Cerebellar cortex (tissue), 1 donor: Measurements from ENCODE around the gene NKD1.

ENCODE experiments used
- DNase-seq: peaks from one replicate; pipeline ENCODE4 v3.0.0-alpha.2; 2015; ENCODE audit warnings: low spot score

The NKD1 gene

GRCh38 chr16:50613964-50614474 lies 65.8 kb downstream of the NKD1 start:
- no peak for DNase-seq

- DNase-seq, result no peak
These were observed 66.9 kb downstream of the NKD1 start for GRCh38 chr16:50614955-50615724.

GRCh38 chr16:50615891-50616290 lies 67.7 kb downstream of the NKD1 start:
- DNase-seq, result no peak

DNA sequence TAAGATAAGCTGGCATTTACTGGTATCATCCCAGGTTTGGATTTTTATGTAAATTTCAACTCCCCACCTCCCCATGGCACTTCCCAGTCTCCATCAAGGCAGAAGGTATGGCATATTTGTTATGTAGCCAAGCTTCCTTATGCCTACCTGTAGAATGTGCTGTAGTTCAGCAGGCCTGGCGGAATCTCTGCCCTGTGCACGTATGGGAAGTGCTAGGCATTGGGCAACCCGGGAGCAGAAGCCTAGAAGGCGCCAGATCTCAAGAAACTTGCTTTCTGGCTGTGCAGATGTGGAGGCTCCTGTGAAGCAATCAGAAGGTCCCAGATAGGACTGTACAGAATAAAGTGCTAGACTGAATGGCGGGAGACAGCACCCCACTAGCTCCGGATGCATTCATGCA lies 68.2 kb downstream of the NKD1 start:
- no peak for DNase-seq

GRCh38 chr16:50616883-50617645 lies 68.9 kb downstream of the NKD1 start:
- peak; percentile 7 for DNase-seq

- DNase-seq, result no peak
These were observed 69.5 kb downstream of the NKD1 start for GRCh38 chr16:50617646-50618184.

DNA sequence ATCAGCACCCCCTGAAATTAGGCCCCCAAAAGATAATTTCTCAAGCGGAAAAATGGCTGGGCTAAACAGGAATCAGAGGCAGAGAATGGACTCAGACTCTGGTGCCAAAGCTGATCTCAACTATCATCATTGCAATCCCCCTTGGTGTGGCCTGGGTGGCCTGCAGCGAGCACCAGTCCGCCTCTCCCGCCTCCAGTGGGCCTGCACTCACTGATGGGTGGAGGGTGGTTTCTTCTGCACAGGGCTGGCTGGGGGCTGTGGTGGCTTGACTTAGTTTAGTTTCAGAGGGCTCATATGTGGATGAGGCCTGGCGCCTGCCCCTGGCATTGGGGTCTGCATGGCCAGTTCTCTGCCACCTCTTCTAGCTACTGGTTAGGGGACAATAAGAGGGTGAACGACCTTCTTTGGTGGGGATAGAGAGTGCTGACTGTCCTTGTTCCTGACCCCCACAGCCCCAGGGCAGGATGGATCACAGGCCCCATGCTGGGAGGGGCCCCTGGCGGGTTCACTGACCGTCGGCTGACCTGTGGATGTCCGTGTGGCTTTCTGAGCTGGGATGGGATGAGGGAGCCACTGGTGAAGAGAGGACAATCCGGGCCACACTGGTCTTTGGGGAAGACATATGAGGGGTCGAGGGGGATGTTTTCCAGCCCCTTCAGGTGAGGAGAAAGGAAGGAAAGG lies 70.2 kb downstream of the NKD1 start:
- DNase-seq, result no peak

GRCh38 chr16:50619702-50620491 lies 71.7 kb downstream of the NKD1 start:
- no peak for DNase-seq

GRCh38 chr16:50620646-50621451 lies 72.7 kb downstream of the NKD1 start:
- DNase-seq, result no peak

DNA sequence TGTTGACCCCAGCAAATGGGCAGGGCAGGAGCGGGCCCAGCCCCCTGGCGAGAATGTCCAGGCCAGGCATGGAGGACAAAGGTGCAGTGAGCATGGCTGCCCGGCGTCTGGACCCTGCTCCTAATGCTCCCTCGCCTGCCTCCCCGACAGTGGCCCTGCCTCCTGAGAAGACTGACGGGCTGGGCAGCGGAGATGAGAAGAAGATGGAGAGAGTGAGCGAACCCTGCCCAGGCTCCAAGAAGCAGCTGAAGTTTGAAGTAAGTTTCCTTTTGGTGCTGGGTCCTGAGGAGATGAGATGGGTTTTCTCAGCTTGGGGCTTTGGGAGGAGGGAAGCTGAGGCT lies 73.2 kb downstream of the NKD1 start:
- no peak for DNase-seq

DNA sequence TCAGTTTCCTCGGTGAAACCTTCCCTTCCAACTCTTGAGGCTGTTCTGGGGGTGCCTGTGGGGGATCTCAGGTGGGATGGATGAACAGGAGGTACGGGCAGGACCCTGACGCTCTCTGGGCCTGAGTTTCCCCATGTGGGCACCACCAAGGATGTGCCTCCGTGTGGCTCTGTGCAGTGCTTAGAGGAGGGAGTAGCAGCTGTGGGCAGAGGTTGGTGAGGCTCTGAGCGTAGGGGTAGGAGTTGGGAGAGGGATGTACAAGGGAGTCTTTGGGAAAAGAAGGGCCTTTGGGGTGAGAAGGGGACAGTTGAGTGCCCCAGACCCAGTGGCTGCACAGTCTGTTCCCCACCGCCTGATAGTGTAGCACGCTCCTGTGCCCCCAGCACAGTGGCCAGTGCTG lies 73.8 kb downstream of the NKD1 start:
- no peak for DNase-seq

DNA sequence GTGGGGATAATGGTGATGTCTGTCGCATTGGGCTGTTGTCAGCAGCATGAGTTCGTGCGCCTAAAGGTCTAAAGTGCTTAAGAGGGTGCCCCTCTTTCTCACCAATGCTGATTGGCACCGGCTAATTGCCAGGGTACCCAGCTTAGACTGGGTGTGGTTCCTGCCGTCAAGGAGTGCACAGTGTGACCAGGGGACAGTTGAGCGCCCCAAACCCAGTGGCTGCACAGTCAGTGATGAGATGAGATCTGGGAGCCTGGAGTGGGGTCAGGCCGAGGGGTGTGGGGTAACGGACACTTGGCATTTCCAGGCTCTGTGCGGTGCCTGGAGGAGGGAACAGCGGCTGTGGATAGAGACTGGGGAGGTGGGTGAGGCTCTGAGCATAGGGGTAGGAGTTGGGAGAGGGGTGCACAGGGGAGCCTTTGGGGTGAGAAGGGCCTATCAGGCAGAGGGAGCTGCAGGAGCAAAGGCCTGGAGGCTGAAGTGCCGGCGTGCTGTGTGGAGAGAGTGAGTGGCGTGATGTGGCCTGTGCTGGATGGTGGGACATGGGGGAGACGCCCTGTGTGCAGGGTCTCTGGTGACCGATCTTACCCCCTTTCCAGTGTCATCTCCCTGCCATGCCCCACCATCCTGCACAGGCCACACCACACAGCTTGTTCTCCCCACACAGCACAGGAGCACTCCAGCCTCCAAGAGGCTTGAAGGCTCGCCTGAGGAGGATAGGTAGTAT lies 74.6 kb downstream of the NKD1 start:
- DNase-seq, result no peak

GRCh38 chr16:50624449-50624970 lies 76.3 kb downstream of the NKD1 start:
- no peak for DNase-seq

GRCh38 chr16:50625374-50625773 lies 77.2 kb downstream of the NKD1 start:
- no peak for DNase-seq

DNA sequence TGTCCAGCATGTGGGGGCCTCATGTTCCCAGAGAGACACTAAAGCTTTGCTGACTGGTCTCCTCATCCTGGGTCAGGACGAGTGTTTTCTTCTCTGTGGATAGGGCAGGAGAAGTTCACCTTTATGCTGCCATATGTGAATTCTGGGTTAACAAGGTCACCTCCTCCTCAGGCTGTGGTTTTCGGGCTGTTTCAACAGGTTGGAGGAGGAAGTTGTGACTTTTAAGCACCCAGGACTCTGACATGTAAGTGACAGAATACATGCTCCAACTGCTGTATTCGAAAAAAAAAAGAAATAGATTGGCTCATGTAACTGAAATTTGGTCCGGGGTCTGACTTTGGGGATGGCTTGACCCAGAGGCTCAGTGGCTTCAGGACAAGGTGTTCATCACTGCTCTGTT lies 78.7 kb downstream of the NKD1 start:
- DNase-seq, result no peak

DNA sequence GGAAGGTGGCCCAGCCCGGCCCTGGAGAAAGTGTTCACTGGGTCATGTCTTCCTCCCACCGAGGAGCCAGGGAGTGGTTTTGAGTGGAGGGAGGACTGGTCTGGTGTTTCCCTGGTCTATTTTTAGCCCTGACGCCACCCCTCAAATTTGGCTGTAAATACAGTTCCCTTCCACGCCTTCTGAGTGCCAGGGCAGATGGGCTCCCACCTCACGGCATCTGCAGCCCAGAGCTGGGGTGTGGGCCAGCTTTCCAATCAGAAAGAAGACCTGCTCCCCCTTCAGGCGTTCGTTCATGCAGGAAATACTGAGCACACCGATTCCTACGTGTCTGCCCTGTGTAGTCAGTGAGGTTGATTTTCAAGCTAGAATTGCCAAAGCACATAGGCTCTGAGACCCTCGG lies 79.2 kb downstream of the NKD1 start:
- DNase-seq, result peak; percentile 38

DNA sequence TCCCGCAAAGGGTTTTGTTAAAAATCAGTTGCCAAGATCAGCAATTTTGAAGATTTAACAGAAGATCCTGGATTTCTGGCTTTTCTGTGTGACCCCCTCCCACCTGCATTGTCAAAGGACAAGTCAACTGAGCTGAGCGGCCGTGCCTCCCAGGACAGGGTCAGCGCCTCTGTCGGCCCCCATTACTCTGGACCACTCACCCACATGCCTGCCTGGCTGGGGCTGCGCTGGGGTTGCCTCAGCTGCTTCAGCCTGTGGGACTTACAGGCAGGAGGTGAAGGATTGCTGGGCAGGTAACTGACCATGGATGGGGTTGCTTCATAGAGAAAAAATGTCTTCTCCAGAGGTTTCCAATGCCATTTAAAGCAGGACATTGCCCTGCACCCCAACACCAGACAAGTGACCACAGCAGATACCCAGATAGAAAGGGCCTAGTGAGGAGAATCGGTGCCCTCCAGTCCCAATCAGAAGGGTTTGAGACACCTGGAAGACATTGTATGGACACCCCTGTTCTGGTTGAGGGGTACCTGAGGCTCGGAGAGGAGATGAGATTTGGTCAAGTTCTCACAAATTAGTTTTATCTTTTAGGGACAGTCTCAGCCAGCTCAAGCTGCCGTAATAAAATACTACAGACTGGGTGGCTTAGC lies 80.1 kb downstream of the NKD1 start:
- DNase-seq, result no peak

DNA sequence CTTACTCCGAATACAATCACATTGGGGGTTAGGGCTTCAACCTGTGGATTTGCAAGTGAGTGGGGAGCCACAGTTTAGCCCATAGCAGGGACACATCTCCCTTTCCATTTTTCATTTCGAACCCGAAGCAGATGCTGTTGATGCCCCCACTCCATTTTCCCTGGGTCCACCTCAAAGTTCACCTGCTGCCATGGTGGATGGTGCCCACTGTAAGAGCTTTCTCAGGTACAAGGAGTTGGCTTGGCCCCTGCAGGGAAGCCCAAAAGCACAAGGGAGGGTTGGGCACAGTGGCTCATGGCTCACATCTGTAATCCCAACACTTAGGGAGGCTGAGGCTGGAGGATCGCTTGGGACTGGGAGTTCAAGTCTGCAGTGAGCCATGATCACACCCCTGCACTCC lies 81.1 kb downstream of the NKD1 start:
- DNase-seq, result no peak

DNA sequence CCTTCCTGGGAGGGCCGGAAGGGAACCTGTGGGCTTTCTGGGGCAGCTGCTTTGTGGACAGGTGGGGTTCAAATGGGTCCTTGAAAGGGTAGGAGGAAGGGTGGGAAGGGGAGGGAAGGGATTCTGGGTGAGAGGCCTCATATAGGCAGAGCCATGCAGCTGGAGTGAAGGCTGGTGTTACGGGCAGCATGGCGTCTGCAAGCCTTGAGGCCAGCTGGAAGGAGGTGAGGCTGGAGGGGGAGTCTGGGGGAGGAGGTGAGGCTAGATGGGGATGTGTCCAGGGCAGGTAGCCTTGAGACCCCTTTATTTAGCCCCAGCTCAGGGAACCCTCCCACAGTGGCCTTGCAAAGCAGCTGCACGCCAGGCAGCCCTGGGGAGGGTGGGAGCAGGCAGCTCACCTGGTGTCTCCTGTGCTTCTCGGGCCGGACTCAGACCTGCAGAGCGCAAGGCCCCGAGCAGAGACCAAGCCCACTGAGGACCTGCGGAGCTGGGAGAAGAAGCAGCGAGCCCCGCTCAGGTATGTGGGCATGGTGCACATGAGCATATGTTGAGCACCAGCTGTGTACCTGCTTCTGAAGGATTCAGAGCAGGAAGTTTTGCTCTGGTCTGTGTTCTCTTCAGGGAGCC lies 82.3 kb downstream of the NKD1 start:
- no peak for DNase-seq
